HG02610 (cell line): ENCODE data around the gene FCER1G.

Experiments
- ATAC-seq: cut with Tn5 transposase; IDR thresholded peaks from one replicate; pipeline ENCODE4 v1.9.1; 2021; ENCODE audit warnings: mild to moderate bottlenecking, moderate library complexity; ENCODE audit not compliant: unreplicated experiment

The FCER1G gene

DNA sequence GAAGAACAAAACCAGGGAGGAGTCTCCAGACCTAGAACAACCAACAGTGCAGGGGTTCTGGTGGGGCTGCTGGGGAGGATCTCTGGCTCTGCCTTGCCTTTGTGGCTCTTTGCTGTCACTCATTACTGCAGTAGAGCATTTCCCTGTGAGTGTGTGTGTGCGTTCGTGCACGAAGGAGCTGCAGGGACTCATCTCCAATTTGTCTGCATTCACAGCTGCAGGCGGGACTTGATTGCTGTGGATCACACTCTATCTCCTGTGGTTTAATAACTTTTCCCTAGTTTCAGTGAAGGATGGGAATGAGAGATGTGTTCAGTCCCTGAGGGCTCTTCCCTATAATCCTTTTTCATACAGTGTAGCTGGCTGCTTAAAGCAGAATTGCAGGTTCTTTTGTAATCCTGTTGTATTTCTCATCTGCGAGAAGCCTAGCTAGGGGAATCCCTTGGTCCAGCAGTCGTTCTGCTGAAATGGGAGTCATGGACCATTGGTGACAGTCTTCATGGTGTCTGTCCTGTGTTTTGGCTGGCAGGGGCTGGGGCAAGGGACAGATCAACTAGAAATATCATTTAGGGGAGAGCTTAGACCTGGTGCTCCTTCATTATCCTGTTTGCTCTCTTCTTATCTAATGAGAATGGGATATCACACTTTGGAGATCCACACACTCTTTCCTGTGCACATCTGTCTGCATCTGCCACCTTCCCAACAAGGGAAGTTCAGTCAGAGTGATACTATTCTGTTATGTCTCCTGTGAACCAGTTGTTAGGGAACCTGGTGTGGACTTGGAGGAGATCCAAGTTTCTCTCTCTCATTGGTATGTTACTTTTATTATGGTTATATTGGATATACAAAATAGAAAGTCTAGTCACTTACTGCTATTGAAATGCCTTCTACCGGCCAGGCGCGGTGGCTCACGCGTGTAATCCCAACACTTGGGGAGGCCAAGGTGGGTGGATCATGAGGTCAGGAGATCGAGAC is 46.5 kb downstream of the FCER1G start:
- no peak for ATAC-seq

DNA sequence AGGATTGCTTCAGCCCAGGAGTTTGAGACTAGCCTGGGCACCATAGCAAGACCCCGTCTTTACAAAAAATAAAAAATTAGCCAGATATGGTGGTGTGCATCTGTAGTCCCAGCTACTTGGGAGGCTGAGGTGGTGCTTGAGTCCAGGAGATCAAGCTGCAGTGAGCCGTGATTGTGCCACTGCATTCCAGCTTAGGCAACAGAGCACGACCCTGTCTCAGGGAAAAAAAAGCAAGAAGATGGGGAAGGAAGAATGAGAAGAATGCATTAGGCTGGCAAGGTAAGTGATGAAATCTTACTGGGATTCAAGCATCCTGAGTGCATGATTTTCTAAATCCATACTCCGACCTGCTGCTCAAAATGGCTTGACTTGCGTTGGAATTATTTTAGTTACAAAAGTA is 50.2 kb downstream of the FCER1G start:
- no peak for ATAC-seq

DNA sequence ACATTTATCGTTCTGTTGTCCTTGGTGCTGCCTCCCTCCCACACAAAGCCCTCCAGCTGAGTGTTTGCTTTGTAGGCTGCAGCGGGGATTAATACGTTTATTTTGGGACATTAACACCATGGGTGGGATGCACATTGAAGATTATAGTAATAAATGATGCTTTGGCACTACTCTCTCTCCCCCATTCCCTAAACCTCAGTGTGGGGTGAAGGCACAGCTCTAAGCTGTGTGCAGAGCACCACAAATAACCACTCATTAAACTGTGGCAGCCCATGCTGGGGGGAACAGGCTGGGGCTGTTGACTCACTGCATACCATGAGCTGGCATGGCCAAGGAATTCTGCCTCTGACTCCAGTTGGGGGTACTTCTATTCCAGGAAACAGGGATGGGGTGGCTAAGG is 51.1 kb downstream of the FCER1G start:
- no peak for ATAC-seq

DNA sequence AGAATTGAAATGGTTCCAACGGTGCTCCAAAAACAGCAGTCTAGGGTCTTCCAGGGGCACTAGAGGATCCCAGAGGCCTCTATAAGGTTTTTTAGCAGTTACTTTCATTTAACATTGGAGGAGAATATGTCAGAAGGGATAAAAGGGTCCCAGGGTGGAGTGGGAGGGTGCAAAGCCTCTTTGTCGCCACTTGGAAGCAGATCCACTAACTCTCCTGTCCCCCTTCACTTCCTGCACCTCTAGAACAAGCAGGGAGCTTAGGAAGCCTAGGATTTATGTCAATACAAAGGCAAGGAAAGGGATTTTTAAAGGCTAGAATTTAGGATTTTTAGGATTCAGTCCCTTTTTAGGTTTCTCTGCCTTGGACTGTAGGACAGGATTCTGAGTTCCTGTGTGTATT is 51.7 kb downstream of the FCER1G start:
- no peak for ATAC-seq

DNA sequence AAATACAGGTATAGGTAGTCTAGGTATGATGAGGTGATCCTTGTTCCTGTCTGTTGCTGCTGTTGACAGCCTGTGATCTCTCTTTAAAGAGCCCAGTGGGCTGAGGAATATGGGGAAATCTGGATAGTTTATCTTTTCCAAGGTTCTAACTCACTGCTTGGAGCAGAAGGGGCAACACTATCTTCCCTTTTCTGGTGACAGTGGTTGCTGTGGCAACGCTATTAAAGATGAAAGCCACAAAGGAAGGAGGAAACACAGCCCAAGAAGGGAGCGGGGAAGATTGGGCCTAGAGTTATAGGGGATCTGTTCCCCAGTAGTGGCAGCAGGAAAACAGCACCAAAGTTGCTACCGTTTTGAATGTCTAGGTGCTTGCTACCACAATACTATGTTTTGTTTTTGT is 52.2 kb downstream of the FCER1G start:
- no peak for ATAC-seq
